ENCODE measurements around the gene HSPA12A.

DNA sequence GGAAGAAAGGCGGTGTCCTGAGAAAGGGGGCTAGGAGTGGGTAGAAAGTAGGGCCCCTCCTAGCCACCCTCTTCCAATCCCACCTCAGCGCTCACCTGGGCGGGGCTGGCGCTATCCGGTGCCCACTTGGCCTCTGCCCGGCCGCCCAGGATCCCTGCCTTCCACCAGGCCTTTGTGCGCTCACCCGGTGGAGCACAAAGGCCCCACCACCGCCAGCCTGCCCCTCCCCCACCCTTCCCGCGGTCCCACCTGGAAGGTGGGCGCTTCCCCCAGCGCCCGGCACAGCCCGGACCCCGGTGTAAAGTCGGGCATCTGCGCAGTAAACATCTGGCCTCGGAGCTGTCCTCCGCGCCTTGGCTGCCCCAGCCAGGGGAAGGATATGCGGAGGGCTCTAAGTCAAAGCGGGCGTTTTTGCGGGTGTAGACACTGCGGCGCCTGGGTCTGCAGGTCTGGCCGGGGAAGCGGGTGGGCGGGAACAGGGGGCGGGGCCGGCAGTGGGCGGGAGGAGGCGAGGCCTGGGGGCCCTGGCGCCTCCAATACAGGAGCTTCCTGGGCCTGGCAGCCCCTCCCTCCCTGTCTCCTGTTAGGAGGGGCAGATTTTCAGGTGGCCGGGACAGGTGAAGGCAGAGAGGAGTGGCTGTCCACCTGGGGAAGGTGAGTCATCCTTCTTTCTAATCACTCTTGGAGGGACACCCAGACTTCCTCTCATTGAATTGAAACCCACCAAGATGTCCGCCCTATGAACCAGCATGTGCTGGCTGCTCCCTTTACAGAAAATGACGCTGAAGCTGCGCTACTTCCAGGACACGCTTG lies 72.3 kb downstream of the HSPA12A start:
- TF ChIP-seq POLR2AphosphoS5 (IDR thresholded peaks at IDR 0.05; ENCODE audit: borderline replicate concordance, low read depth, low read length) (no peak), EZH2 (IDR thresholded peaks at IDR 0.05) (no peak)
